Measurements from ENCODE around the gene EXOSC10. TPM values are rescaled to one million over a fixed set of nuclear protein-coding genes. Genes with fewer than 3 reads are reported as not detected.

EXOSC10 gene
- total RNA-seq, 1 experiment from 2014 or later, result 93.1 TPM

GRCh38 chr1:11143907-11144306 lies 44.2 kb upstream of the EXOSC10 start:
- no peak for DNase-seq (ENCODE audit: low read depth, low spot score)
- Histone ChIP-seq H3K27ac (ENCODE audit: low read length) (no peak overlapping the region), H3K27me3 (ENCODE audit: control insufficient read depth, insufficient read depth, low read length) (no peaks in the 10 kb centered on the region), H3K4me1 (ENCODE audit: control insufficient read depth, insufficient read depth, low read length) (no peaks in the 10 kb centered on the region), H3K4me3 (ENCODE audit: low read depth in 2 of 2, low read length in 2 of 2) (no peak overlapping the region), H3K36me3 (ENCODE audit: control insufficient read depth, insufficient read depth, low read length) (peaks cover 12% of the 10 kb centered on the region), H3K9me3 (ENCODE audit: control insufficient read depth, insufficient read depth, low read depth, low read length) (no peaks in the 10 kb centered on the region)
- ChIA-PET CTCF (interaction anchor here (0.6 kb wide), 1 partner anchor 76 kb away, joined by 4 read pairs; no protein-coding TSS in a partner anchor), POLR2A (no interaction called here)
- no peak for ATAC-seq
- TF ChIP-seq CTCF (IDR thresholded peaks at IDR 0.05) (no peak), POLR2AphosphoS5 (IDR thresholded peaks at IDR 0.05; ENCODE audit: low read depth, low read length) (no peak), REST (IDR thresholded peaks at IDR 0.05; ENCODE audit: insufficient read depth in 1 of 2, low read depth in 2 of 2, low read length in 1 of 2) (no peak), SIN3A (IDR thresholded peaks at IDR 0.05; ENCODE audit: borderline replicate concordance, insufficient read depth, low read depth, low read length) (no peak)
- intact Hi-C loops (cut with micrococcal nuclease; ENCODE audit: unreplicated experiment) (no loop called here), in situ Hi-C loops (cut with HindIII; ENCODE audit: low pct_unique_long_range_greater_than_20kb, low sequenced_read_pairs) (no loop called here)
- BruUV-seq (replicated peaks), result no TSS peak

- no peaks in the 10 kb centered on the region for H3K9me3 ChIP-seq (ENCODE audit: control insufficient read depth, insufficient read depth, low read depth, low read length)
- intact Hi-C loops (cut with micrococcal nuclease; ENCODE audit: unreplicated experiment), result no loop called here
- H3K27me3 ChIP-seq (ENCODE audit: control insufficient read depth, insufficient read depth, low read length), result no peaks in the 10 kb centered on the region
- no peak for ATAC-seq
- no peak overlapping the region for H3K4me3 ChIP-seq (ENCODE audit: low read depth in 2 of 2, low read length in 2 of 2)
- H3K36me3 ChIP-seq (ENCODE audit: control insufficient read depth, insufficient read depth, low read length), result peaks cover 14% of the 10 kb centered on the region
- 0 out of 2 replicates have a peak, but pooled peaks cover 3% of the 10 kb centered on the region for H3K4me1 ChIP-seq (ENCODE audit: control insufficient read depth, insufficient read depth, low read length)
- in situ Hi-C loops (cut with HindIII; ENCODE audit: low pct_unique_long_range_greater_than_20kb, low sequenced_read_pairs), result no loop called here
- BruUV-seq (replicated peaks), result no TSS peak
- ChIA-PET POLR2A (no interaction called here), CTCF (no interaction called here)
- no peak for DNase-seq (ENCODE audit: low read depth, low spot score)
- peak overlapping the region; percentile 45; the same call in 1 of the 2 replicates for H3K27ac ChIP-seq (ENCODE audit: low read length)
- no peak for TF ChIP-seq SIN3A (IDR thresholded peaks at IDR 0.05; ENCODE audit: borderline replicate concordance, insufficient read depth, low read depth, low read length)
These were observed 43.7 kb upstream of the EXOSC10 start for GRCh38 chr1:11143401-11143800.

GRCh38 chr1:11142618-11143391 lies 43.1 kb upstream of the EXOSC10 start:
- intact Hi-C loops (cut with micrococcal nuclease; ENCODE audit: unreplicated experiment) (no loop called here), in situ Hi-C loops (cut with HindIII; ENCODE audit: low pct_unique_long_range_greater_than_20kb, low sequenced_read_pairs) (no loop called here)
- ChIA-PET POLR2A (no interaction called here), CTCF (no interaction called here)
- H3K9me3 ChIP-seq (ENCODE audit: control insufficient read depth, insufficient read depth, low read depth, low read length), result no peaks in the 10 kb centered on the region
- no peaks in the 10 kb centered on the region for H3K27me3 ChIP-seq (ENCODE audit: control insufficient read depth, insufficient read depth, low read length)
- H3K4me1 ChIP-seq (ENCODE audit: control insufficient read depth, insufficient read depth, low read length), result peaks cover 3% of the 10 kb centered on the region
- H3K4me3 ChIP-seq (ENCODE audit: low read depth in 2 of 2, low read length in 2 of 2), result no peak overlapping the region
- ATAC-seq, result no peak
- BruUV-seq (replicated peaks), result no TSS peak
- no peak for TF ChIP-seq POLR2AphosphoS5 (IDR thresholded peaks at IDR 0.05; ENCODE audit: low read depth, low read length)
- no peak for TF ChIP-seq CTCF (IDR thresholded peaks at IDR 0.05)
- no peak for TF ChIP-seq TCF7L2 (IDR thresholded peaks at IDR 0.05; ENCODE audit: low read depth, low read length)
- TF ChIP-seq SIN3A (IDR thresholded peaks at IDR 0.05; ENCODE audit: borderline replicate concordance, insufficient read depth, low read depth, low read length), result no peak
- TF ChIP-seq REST (IDR thresholded peaks at IDR 0.05; ENCODE audit: insufficient read depth in 1 of 2, low read depth in 2 of 2, low read length in 1 of 2), result no peak
- peak overlapping the region; percentile 45; the same call in 1 of the 2 replicates for H3K27ac ChIP-seq (ENCODE audit: low read length)
- H3K36me3 ChIP-seq (ENCODE audit: control insufficient read depth, insufficient read depth, low read length), result peaks cover 15% of the 10 kb centered on the region
- no peak for DNase-seq (ENCODE audit: low read depth, low spot score)
